ENCODE data around the gene RAB35.
A peak's percentile ranks its signal among the peaks of the same experiment; 100 is the strongest.

Gene RAB35

GRCh38 chr12:120117961-120118320 is 1.4 kb upstream of the RAB35 start:
- H3K4me3 ChIP-seq (ENCODE audit: low read depth, low read length): peak overlapping the region; percentile 76
- no peak for TF ChIP-seq CTCF (IDR thresholded peaks at IDR 0.05; ENCODE audit: low read depth, low read length)

- no peak for TF ChIP-seq CTCF (IDR thresholded peaks at IDR 0.05; ENCODE audit: low read depth, low read length)
- H3K4me3 ChIP-seq (ENCODE audit: low read depth, low read length): peak overlapping the region; percentile 76
These were observed 469 bp upstream of the RAB35 start for GRCh38 chr12:120116792-120117651.

GRCh38 chr12:120115692-120116440 is 687 bp downstream of the RAB35 start:
- H3K4me3 ChIP-seq (ENCODE audit: low read depth, low read length): peak overlapping the region; percentile 76
- TF ChIP-seq CTCF (IDR thresholded peaks at IDR 0.05; ENCODE audit: low read depth, low read length): no peak

- H3K4me3 ChIP-seq (ENCODE audit: low read depth, low read length): peak overlapping the region; percentile 76
- TF ChIP-seq CTCF (IDR thresholded peaks at IDR 0.05; ENCODE audit: low read depth, low read length): no peak
These were observed 1.5 kb downstream of the RAB35 start for GRCh38 chr12:120115066-120115465.

- TF ChIP-seq CTCF (IDR thresholded peaks at IDR 0.05; ENCODE audit: low read depth, low read length): no peak
- H3K4me3 ChIP-seq (ENCODE audit: low read depth, low read length): no peak overlapping the region
These were observed 5.7 kb downstream of the RAB35 start for GRCh38 chr12:120110550-120111501.

- no peak for TF ChIP-seq CTCF (IDR thresholded peaks at IDR 0.05; ENCODE audit: low read depth, low read length)
These were observed 6.8 kb downstream of the RAB35 start for GRCh38 chr12:120109570-120110267.

More at GRCh38 chr12:120109570-120110267, 6.8 kb downstream of the RAB35 start:
- H3K4me3 ChIP-seq (ENCODE audit: low read depth, low read length): no peak overlapping the region

All from WI38 (cell line).